ENCODE measurements around the gene OR12D3. TPM values are rescaled to one million over a fixed set of nuclear protein-coding genes. Genes with fewer than 3 reads are reported as not detected.

OR12D3 gene, protein sequence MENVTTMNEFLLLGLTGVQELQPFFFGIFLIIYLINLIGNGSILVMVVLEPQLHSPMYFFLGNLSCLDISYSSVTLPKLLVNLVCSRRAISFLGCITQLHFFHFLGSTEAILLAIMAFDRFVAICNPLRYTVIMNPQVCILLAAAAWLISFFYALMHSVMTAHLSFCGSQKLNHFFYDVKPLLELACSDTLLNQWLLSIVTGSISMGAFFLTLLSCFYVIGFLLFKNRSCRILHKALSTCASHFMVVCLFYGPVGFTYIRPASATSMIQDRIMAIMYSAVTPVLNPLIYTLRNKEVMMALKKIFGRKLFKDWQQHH
- total RNA-seq = not detected in 2 replicates
- not detected in 2 replicates for polyA plus RNA-seq

DNA sequence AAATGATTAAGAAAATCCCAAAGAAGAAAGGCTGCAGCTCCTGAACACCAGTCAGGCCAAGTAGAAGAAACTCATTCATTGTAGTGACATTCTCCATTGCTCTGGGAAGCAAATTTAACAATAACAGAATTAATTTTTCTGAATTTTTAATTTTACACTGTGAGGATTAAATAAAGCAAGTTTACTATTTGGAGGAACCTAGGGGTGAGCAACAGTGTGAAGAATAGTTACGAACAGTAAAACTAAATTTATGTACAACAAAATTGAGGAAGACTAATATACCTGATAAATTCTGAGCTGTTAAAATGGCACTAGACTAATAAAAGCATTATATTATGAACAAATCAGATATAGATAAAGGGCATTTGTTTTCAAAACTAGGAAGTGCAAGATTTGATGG is at the start of gene OR12D3:
Gene OR12D3, minus strand, starts transcription at position 101 of the 400 bp plus-strand sequence. Its CDS starts 4 bp downstream, at position 97.
- Histone ChIP-seq H3K4me1 (ENCODE audit: low read depth) (no peaks in the 10 kb centered on the region), H3K36me3 (no peaks in the 10 kb centered on the region), H3K4me3 (no peak within 1 kb of the TSS), H3K27me3 (no peaks in the 10 kb centered on the region), H3K9me3 (ENCODE audit: low read depth) (no peaks in the 10 kb centered on the region), H3K27ac (no peak within 1 kb of the TSS)
- TF ChIP-seq, protein P1, sequence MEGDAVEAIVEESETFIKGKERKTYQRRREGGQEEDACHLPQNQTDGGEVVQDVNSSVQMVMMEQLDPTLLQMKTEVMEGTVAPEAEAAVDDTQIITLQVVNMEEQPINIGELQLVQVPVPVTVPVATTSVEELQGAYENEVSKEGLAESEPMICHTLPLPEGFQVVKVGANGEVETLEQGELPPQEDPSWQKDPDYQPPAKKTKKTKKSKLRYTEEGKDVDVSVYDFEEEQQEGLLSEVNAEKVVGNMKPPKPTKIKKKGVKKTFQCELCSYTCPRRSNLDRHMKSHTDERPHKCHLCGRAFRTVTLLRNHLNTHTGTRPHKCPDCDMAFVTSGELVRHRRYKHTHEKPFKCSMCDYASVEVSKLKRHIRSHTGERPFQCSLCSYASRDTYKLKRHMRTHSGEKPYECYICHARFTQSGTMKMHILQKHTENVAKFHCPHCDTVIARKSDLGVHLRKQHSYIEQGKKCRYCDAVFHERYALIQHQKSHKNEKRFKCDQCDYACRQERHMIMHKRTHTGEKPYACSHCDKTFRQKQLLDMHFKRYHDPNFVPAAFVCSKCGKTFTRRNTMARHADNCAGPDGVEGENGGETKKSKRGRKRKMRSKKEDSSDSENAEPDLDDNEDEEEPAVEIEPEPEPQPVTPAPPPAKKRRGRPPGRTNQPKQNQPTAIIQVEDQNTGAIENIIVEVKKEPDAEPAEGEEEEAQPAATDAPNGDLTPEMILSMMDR (IDR thresholded peaks at IDR 0.05; ENCODE audit: low read depth, low read length) = no peak
- no peak for DNase-seq (ENCODE audit: low read depth in 1 of 2, low spot score in 1 of 2)

DNA sequence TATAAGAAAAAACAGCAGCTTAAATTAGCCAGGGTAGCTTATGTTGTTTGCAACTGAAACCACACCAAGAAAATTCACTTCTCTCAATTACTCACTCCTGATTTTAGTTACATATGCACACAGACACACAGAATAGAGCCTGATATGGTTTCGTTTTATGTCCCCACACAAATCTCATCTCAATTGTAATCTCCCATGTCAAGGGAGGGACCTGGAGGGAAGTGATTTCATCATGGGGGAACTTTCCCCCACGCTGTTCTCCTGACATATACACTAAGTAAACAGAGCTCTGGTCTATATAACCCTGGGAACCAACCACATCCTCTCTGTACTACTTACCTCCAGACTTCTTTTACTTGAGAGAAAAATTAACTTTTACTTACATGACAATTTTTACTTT is 49.5 kb upstream of the OR12D3 start:
- TF ChIP-seq, protein P1 (IDR thresholded peaks at IDR 0.05; ENCODE audit: low read depth, low read length) = no peak
- Histone ChIP-seq H3K36me3 (no peaks in the 10 kb centered on the region), H3K27me3 (no peaks in the 10 kb centered on the region), H3K4me3 (no peak overlapping the region), H3K9me3 (ENCODE audit: low read depth) (no peaks in the 10 kb centered on the region), H3K27ac (no peak overlapping the region), H3K4me1 (ENCODE audit: low read depth) (no peaks in the 10 kb centered on the region)
- no peak for DNase-seq (ENCODE audit: low read depth in 1 of 2, low spot score in 1 of 2)

DNA sequence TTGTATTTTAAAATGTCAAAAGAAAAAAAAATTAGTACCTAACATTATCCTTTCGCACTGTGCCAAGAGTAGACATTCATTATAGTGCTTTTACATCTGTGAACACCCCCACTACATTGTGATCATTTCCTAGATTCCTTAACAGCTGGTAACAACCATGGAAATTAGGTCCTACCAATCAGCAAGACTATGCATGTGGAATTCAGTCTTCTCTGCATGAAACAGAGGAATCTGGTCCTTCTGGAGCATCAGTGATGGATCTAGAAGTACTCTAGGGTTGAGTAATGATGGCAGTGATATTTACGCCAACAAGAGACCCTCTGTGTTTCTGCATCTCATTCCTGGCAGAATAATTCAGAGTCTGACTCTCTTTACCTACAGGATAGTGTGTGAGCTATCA is 49.1 kb upstream of the OR12D3 start:
- Histone ChIP-seq H3K9me3 (ENCODE audit: low read depth) (no peaks in the 10 kb centered on the region), H3K27ac (no peak overlapping the region), H3K27me3 (no peaks in the 10 kb centered on the region), H3K4me1 (ENCODE audit: low read depth) (no peaks in the 10 kb centered on the region), H3K4me3 (no peak overlapping the region), H3K36me3 (no peaks in the 10 kb centered on the region)
- DNase-seq (ENCODE audit: low read depth in 1 of 2, low spot score in 1 of 2) = no peak
- TF ChIP-seq, protein P1 (IDR thresholded peaks at IDR 0.05; ENCODE audit: low read depth, low read length) = no peak

DNA sequence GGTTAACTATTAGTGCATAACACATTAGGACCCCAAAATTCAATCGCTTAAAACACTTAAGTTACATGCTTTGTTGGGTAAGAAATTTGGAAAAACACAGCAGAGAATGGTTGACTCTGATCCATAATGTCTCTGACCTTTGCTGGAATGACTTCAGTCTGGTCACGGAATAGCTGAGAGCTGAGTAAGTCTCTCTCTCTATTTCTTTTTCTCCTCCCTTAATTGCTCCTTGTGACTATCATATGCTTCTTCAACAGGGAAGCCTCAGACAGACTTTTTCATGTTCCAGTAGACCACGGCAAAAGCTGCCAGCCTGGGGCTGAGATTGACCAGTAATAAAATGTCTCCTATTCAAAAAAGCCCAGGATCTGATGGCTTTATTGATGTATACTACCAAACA is 44.4 kb upstream of the OR12D3 start:
- TF ChIP-seq, protein P1 (IDR thresholded peaks at IDR 0.05; ENCODE audit: low read depth, low read length) = no peak
- Histone ChIP-seq H3K27me3 (no peaks in the 10 kb centered on the region), H3K36me3 (no peaks in the 10 kb centered on the region), H3K4me3 (no peak overlapping the region), H3K9me3 (ENCODE audit: low read depth) (no peaks in the 10 kb centered on the region), H3K27ac (no peak overlapping the region), H3K4me1 (ENCODE audit: low read depth) (no peaks in the 10 kb centered on the region)
- no peak for DNase-seq (ENCODE audit: low read depth in 1 of 2, low spot score in 1 of 2)

DNA sequence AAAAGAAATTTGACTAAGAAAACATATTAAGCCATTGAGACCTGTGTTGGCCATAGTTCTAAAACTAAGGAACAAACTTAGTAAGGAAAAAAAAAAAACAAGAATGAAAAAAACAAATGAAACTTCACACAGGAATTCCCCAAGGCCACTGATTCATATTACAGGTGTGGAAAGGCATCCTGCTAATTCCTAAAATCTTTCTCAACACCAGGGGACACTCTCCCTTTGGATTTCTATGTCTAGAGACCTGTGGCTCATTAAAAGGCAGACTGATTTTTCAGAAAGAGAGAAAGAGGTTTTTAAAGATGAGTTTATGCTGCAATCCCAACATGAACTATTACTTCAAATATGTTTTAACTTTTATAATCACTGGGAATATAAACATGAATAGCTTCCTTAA is 39.5 kb upstream of the OR12D3 start, which contains the start of gene OR12D1:
Gene OR12D1, plus strand, starts transcription at position 341 of the 400 bp plus-strand sequence.
- Histone ChIP-seq H3K36me3 (no peaks in the 10 kb centered on the region), H3K4me3 (no peak within 1 kb of the TSS), H3K9me3 (ENCODE audit: low read depth) (no peaks in the 10 kb centered on the region), H3K27me3 (no peaks in the 10 kb centered on the region), H3K4me1 (ENCODE audit: low read depth) (no peaks in the 10 kb centered on the region), H3K27ac (no peak within 1 kb of the TSS)
- TF ChIP-seq, protein P1 (IDR thresholded peaks at IDR 0.05; ENCODE audit: low read depth, low read length) = no peak
- no peak for DNase-seq (ENCODE audit: low read depth in 1 of 2, low spot score in 1 of 2)
